GM21528 (cell line): ENCODE data around the gene PPM1D.

ENCODE experiments used
- ATAC-seq: cut with Tn5 transposase; IDR thresholded peaks from one replicate; pipeline ENCODE4 v1.9.1; 2021; ENCODE audit warnings: mild to moderate bottlenecking, moderate library complexity; ENCODE audit not compliant: unreplicated experiment, low FRiP score

PPM1D gene

GRCh38 chr17:60618080-60618479 lies 18.1 kb downstream of the PPM1D start:
- no peak for ATAC-seq

DNA sequence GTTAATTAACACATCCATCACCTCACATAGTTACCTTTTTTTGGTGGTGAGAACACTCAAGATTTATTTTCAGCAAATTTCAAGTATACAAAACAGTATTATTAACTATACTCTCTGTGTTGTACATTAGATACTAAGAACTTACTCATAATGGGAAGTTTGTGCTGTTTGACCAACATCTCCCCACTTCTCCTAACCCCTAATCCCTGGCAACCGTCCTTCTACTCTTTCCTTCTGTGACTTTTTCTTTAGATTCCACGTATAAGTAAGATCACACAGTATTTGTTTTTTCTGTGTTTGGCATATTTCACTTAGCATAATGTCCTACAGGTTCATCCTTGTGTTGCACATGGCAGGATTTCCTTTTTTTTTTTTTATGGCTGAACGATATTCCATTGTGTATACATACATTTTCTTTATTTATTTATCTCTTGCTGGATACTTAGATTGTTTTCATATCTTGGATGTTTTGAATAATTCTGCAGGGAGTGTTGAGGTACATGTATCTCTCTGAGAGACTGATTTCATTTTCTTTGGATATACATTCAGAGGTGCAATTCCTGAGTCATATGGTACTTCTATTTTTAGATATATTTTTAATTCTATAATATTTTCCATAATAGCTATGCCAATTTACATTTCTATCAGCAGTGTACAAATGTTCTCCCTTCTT lies 19.0 kb downstream of the PPM1D start:
- no peak for ATAC-seq

DNA sequence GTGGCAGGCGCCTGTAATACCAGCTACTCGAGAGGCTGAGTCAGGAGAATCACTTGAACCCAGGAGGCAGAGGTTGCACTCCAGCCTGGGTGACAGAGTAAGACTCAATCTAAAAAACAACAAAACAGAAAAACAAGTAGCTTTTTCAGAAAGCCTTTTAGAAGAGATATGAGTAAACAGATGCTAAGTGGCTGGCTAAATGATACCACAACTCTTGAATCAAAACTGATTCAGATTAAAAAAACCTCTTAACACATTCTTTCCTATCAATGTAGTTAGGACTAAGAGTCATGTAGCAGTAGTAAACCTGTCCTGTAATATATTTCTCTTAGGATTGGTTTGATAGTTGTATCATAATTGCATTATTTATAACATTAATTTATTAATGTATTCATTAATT lies 23.0 kb downstream of the PPM1D start:
- no peak for ATAC-seq

GRCh38 chr17:60623415-60623814 lies 23.4 kb downstream of the PPM1D start:
- ATAC-seq, result no peak

GRCh38 chr17:60627124-60627523 lies 27.1 kb downstream of the PPM1D start:
- no peak for ATAC-seq

GRCh38 chr17:60628252-60628889 lies 28.4 kb downstream of the PPM1D start:
- ATAC-seq, result no peak

DNA sequence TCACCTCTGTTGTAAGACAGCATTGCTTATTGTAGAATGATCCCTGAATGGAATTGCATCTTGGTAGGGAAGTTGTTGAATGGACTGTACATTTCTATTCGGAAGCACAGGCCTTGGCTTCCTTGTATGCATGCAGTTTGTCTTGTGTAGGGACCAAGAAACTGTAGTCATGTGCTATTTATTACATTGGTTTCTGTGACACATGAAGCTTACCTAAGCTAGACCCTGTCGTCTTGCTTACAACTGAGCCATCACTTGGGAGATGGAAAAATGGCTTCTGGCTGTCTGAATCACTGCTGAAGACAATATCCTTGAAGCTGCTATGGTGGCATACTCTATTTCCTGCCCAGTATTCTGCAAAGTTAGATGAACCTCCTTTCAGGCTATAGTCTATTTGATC lies 29.1 kb downstream of the PPM1D start:
- ATAC-seq, result no peak

GRCh38 chr17:60630352-60630751 lies 30.4 kb downstream of the PPM1D start:
- ATAC-seq, result no peak

- ATAC-seq, result no peak
Measured at GRCh38 chr17:60631119-60631518, 31.1 kb downstream of the PPM1D start.

GRCh38 chr17:60637683-60638082 lies 37.7 kb downstream of the PPM1D start:
- no peak for ATAC-seq

DNA sequence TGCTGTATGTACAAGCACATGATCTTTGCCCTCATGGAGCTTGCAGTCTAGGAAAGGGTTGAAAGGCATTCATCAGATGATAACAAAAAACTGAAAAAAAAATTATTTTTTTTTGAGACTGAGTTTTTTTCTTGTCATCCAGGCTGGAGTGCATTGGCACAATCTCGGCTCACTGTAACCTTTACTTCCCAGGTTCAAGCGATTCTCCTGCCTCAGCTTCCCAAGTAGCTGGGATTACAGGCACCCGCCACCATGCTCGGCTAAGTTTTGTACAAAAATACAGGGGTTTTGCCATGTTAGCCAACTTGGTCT lies 39.0 kb downstream of the PPM1D start:
- ATAC-seq, result no peak

DNA sequence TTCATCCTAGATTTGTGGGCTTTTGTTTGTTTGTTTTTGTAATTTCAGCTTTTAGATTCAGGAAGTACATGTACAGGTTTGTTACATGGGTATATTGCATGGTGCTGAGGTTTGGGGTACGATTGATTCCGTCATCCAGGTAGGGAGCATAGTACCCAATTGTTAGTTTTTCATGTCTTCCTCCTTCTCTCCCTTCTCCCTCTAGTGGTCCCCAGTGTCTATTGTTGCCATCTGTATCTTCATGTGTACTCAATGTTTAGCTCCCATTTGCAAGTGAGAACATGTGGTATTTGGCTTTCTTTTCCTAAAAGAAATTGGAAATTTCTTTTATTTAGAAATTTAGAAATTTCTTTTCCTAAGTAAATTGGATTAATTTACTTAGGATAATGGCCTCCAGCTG lies 40.5 kb downstream of the PPM1D start:
- no peak for ATAC-seq

DNA sequence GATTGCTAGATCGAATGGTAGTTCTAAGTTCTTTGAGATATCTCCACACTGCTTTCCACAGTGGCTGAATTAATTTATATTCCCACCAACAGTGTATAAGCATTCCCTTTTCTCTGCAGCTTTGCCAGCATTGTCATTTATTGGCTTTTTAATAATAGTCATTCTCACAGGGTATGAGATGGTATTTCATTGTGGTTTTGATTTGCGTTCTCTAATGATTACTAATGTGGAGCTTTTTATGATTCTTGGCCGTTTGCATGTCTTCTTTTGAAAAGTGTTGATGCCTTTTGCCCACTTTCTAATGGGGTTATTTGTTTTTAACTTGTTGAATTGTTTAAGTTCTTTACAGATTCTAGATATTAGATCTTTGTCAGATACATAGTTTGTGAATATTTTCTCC lies 41.1 kb downstream of the PPM1D start:
- ATAC-seq, result no peak

GRCh38 chr17:60641810-60642220 lies 41.8 kb downstream of the PPM1D start:
- ATAC-seq, result no peak

DNA sequence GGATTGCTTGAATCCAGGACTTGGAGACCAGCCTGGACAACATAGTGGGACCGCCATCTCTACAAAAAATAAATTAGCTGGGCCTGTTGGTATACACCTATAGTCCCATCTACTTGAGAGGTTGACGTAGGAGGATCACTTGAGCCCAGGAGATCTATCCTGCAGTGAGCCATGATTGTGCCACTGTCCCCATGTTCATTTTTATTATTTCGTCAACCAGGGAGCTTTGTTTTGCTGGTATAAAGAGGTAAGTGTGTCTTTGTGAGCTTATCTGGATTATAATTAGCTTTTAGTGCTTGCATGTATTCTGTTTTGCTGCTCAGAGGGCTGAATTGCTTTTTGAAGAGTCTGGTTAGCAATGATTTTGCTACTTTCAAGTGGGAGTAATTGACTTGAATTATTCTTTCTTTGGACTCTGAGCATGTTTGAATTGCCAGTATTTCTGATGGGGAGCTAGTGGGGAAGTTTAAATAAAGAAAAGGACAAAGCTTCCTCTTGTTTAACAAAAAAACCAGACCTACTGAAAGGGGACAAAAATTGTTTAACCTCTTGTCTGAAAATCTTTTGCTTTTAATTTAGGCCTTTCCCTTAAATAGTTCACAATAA lies 46.0 kb downstream of the PPM1D start:
- ATAC-seq, result no peak

GRCh38 chr17:60646701-60647100 lies 46.7 kb downstream of the PPM1D start:
- no peak for ATAC-seq

GRCh38 chr17:60647705-60648104 lies 47.7 kb downstream of the PPM1D start:
- no peak for ATAC-seq

DNA sequence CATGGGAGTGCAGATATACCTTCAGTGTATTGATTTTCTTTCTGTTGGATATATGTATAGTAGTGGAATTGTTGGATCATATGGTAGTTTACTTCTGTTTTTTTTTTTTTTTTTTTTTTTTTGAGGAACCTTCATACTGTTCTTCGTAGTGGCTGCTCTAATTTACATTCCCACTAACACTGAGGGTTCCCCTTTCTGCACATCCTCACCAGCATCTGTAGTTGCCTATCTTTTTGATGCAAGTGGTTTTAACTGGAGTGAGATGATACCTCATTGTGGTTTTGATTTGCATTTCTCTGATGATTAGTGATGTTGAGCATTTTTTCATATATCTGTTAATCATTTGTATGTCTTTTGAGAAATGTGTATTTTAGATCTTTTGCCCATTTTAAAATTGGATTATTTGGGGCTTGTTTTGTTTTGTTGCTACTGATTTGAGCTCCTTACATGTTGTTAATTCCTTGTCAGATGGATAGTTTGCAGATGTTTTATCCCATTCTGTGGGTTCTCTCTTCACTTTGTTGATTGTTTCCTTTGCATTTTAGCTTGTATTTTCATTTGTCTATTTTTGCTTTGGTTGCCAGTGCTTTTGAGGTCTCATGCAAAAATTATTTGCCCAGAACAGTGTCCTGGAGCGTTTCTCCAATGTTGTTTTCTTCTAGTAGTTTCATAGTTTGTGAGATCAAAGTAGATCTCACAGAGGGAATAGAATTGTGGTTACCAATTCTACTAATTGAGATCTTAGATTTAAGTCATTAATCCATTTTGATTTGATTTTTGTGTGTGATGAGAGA lies 52.7 kb downstream of the PPM1D start:
- ATAC-seq, result peak; percentile 89

DNA sequence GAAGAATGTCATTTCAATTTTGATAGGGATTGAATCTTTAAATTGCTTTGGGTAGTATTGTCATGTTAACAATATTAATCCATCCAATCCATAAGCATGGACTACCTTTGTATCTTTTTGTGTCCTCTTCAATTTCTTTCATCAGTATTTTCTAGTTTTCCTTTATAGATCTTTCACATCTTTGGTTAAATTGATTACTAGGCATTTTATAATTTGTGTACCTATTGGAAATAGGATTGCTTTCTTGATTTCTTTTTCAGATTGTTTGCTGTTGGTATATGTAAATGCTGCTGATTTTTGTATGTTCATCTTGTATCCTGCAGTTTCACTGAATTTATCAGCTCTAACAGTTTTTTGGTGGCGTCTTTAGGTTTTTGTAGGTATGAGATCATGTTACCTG lies 53.6 kb downstream of the PPM1D start:
- ATAC-seq, result no peak

DNA sequence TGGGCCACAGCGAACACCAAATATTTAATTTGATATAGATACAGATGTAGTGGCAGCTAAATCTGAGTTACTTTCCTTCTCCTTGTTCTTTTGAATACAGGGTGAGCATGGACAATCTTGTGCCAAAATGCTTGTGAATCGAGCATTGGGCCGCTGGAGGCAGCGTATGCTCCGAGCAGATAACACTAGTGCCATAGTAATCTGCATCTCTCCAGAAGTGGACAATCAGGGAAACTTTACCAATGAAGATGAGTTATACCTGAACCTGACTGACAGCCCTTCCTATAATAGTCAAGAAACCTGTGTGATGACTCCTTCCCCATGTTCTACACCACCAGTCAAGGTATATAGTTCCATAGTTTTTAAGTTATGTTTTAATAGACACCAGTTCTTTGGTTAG lies 56.5 kb downstream of the PPM1D start:
- ATAC-seq, result no peak

- ATAC-seq, result no peak
Measured at GRCh38 chr17:60659156-60659555, 59.2 kb downstream of the PPM1D start.
